ENCODE results near the gene PBX3. TPM values are rescaled to one million over a fixed set of nuclear protein-coding genes. Genes with fewer than 3 reads are reported as not detected.

PBX3 gene
- total RNA-seq, 5 donors from 2014 or later (not counting 1 experiment from before 2014, with no cell fraction given): 12.3 to 30.6 (median 19.0) TPM

DNA sequence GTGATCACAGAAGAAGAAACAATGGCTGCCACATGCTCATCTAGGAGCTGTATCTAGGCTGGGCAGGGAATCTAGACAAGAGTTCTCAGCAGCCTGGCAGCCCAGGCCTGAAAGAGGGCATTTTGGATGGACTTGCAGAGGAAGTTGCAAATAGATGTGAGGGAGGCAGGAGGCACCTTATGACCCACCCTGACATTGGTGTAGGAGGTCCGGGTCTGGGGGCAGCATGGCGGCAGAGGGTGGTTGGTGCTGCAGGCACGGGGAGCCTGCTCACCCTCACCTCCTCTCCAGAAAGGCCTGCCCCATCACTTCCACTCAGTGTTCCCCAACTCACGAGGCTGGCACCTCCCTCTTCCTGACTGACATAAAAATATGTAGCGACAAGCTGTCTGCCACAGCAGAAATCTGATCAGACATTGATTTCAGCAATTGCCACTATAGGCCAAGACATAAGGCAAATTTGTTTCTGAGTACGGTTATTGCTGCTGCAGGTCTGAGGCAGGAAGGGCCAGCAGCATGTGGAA, 217.6 kb downstream of the PBX3 start:
- ChIA-PET CTCF (no interaction called here), POLR2A (no interaction called here)
- Mint-ChIP-seq H3K4me1 (no peaks in the 10 kb centered on the region), H3K36me3 (peaks cover 27% of the 10 kb centered on the region), H3K27me3 (no peaks in the 10 kb centered on the region), H3K4me3 (no peak overlapping the region), H3K27ac (no peak overlapping the region), H3K9me3 (no peaks in the 10 kb centered on the region)
- H3K36me3 ChIP-seq (ENCODE audit: control insufficient read depth in 2 of 2, extremely low read depth in 1 of 2, insufficient read depth in 1 of 2, low read length in 1 of 2): peaks cover 0 to 12% of the 10 kb centered on the region in 2 donors
- no peak overlapping the region for H3K27ac ChIP-seq (ENCODE audit: low read length)
- H3K4me3 ChIP-seq (ENCODE audit: control insufficient read depth in 1 of 2, extremely low read depth in 1 of 2, low read length in 1 of 2): no peak overlapping the region
- no peaks in the 10 kb centered on the region for H3K4me1 ChIP-seq (ENCODE audit: control insufficient read depth in 1 of 2, extremely low read depth in 1 of 2, insufficient read depth in 2 of 2, low read length in 2 of 2)
- DNase-seq (no peak), ATAC-seq (replicated peaks in 1 of 4) (no peak)
- H3K27me3 ChIP-seq (replicated peaks in 1 of 2; ENCODE audit: control insufficient read depth in 2 of 2, extremely low read depth in 1 of 2, insufficient read depth in 2 of 2, low read length in 1 of 2): no peaks in the 10 kb centered on the region
- H3K9me3 ChIP-seq: no peaks in the 10 kb centered on the region
- 91% methylated on average over 6 of the region's 6 CpGs for WGBS (ENCODE audit: insufficient coverage)

DNA sequence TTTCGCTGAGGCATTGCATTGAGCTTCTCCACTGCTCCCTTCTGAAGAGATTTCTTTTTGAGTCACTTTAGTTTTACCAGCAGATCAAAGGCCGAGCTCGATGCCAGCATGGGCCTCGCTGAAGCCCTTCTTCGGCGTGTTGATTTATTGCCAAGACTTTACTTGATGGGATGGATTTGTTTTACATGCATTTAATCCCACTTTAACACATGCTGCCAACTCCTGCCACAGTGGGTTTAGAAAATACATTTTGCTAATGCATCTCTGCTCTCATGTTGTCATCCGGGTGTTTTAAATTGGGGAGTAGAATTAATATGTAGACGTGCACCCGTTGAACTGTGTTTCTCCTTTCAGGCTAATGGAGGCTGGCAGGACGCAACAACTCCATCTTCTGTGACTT, 218.3 kb downstream of the PBX3 start:
- 89% methylated on average over 3 of the region's 10 CpGs for WGBS (ENCODE audit: insufficient coverage)
- no peaks in the 10 kb centered on the region for H3K27me3 Mint-ChIP-seq
- Histone ChIP-seq H3K9me3 (no peaks in the 10 kb centered on the region), H3K27me3 (replicated peaks in 1 of 2; ENCODE audit: control insufficient read depth in 2 of 2, extremely low read depth in 1 of 2, insufficient read depth in 2 of 2, low read length in 1 of 2) (no peaks in the 10 kb centered on the region), H3K36me3 (ENCODE audit: control insufficient read depth in 2 of 2, extremely low read depth in 1 of 2, insufficient read depth in 1 of 2, low read length in 1 of 2) (peaks cover 0 to 12% of the 10 kb centered on the region in 2 donors), H3K4me1 (ENCODE audit: control insufficient read depth in 1 of 2, extremely low read depth in 1 of 2, insufficient read depth in 2 of 2, low read length in 2 of 2) (no peaks in the 10 kb centered on the region), H3K27ac (ENCODE audit: low read length) (no peak overlapping the region), H3K4me3 (ENCODE audit: control insufficient read depth in 1 of 2, extremely low read depth in 1 of 2, low read length in 1 of 2) (no peak overlapping the region)
- no peak for DNase-seq
- H3K27ac Mint-ChIP-seq: no peak overlapping the region
- no peaks in the 10 kb centered on the region for H3K9me3 Mint-ChIP-seq
- POLR2A ChIA-PET: no interaction called here
- ATAC-seq (replicated peaks in 1 of 4): no peak
- CTCF ChIA-PET: interaction anchor here in 1 of 2 donors (0.7 kb wide), 1 partner anchor 590 kb away, joined by 3 read pairs; no protein-coding TSS in a partner anchor
- H3K4me1 Mint-ChIP-seq: no peaks in the 10 kb centered on the region
- H3K4me3 Mint-ChIP-seq: no peak overlapping the region
- H3K36me3 Mint-ChIP-seq: peaks cover 23% of the 10 kb centered on the region

DNA sequence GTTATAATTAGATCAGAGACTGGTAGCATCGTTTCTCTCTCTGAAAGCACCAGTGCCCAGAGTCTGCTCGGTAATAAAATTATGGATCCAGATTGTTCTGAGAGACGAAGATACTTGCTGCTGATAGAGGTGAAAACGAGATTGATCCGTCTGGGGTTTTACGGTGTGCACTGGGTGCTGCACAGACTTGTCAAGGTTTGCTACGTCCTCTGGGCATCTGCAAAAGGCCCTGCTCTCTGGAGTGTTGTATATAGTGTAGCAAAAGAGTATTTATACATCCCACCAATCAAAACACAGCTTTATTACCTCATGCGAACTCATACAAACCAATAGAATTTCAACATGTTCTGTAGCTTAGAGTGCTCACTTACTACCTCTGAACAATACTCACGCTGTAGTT, 219.3 kb downstream of the PBX3 start:
- Mint-ChIP-seq H3K9me3 (no peaks in the 10 kb centered on the region), H3K27me3 (no peaks in the 10 kb centered on the region), H3K27ac (no peak overlapping the region), H3K36me3 (peaks cover 13% of the 10 kb centered on the region), H3K4me1 (no peaks in the 10 kb centered on the region), H3K4me3 (no peak overlapping the region)
- H3K27me3 ChIP-seq (replicated peaks in 1 of 2; ENCODE audit: control insufficient read depth in 2 of 2, extremely low read depth in 1 of 2, insufficient read depth in 2 of 2, low read length in 1 of 2): no peaks in the 10 kb centered on the region
- ChIA-PET CTCF (no interaction called here), POLR2A (no interaction called here)
- ATAC-seq (replicated peaks in 1 of 4): no peak
- no peak overlapping the region for H3K4me3 ChIP-seq (ENCODE audit: control insufficient read depth in 1 of 2, extremely low read depth in 1 of 2, low read length in 1 of 2)
- DNase-seq: no peak
- H3K36me3 ChIP-seq (ENCODE audit: control insufficient read depth in 2 of 2, extremely low read depth in 1 of 2, insufficient read depth in 1 of 2, low read length in 1 of 2): peaks cover 0 to 12% of the 10 kb centered on the region in 2 donors
- H3K27ac ChIP-seq (ENCODE audit: low read length): no peak overlapping the region
- no peaks in the 10 kb centered on the region for H3K9me3 ChIP-seq
- H3K4me1 ChIP-seq (ENCODE audit: control insufficient read depth in 1 of 2, extremely low read depth in 1 of 2, insufficient read depth in 2 of 2, low read length in 2 of 2): no peaks in the 10 kb centered on the region
- WGBS (ENCODE audit: insufficient coverage): 95% methylated on average over 4 of the region's 9 CpGs

DNA sequence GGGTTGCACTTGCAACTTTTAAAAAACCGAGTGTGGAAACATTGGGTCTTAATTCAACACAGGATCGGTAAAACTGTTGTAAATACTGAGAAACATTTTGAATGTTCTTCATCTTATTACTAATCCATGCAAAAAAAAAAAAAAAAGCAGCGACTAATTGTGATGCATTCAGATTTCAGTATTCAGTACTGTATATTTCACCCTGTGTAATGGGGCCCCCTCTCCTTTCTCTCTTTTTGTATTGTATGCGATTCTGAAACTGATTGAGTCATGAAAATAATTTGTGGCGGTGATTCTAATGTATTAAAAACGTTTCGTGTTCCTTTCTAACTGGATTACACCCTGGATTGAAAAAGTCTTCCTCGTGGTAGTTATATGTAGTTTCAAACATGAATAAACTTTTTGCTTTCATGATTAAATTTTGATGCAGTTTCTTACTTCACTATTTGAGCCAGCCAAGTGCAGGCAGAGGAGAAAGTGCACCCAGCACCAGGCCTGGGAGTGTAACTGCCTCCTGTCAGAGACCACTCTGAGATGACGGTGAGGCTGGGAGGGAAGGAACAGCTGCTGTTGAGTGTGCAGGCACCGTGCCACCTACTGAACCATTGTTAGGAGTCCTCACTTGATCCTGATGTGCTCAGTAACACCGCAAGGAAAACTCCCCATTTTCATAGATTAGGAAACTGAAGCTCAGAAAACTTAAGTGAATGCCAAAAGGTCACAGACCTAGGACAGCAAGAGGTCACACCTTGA, 220.0 kb downstream of the PBX3 start:
- Mint-ChIP-seq H3K27me3 (no peaks in the 10 kb centered on the region), H3K27ac (no peak overlapping the region), H3K4me3 (no peak overlapping the region), H3K9me3 (no peaks in the 10 kb centered on the region), H3K4me1 (no peaks in the 10 kb centered on the region), H3K36me3 (peaks cover 7% of the 10 kb centered on the region)
- H3K9me3 ChIP-seq: no peaks in the 10 kb centered on the region
- H3K27ac ChIP-seq (ENCODE audit: low read length): no peak overlapping the region
- POLR2A ChIA-PET: no interaction called here
- no peak overlapping the region for H3K4me3 ChIP-seq (ENCODE audit: control insufficient read depth in 1 of 2, extremely low read depth in 1 of 2, low read length in 1 of 2)
- no peaks in the 10 kb centered on the region for H3K4me1 ChIP-seq (ENCODE audit: control insufficient read depth in 1 of 2, extremely low read depth in 1 of 2, insufficient read depth in 2 of 2, low read length in 2 of 2)
- CTCF ChIA-PET: interaction anchor here in 1 of 2 donors (0.7 kb wide), 1 partner anchor 245 kb away, joined by 6 read pairs; no protein-coding TSS in a partner anchor
- H3K36me3 ChIP-seq (ENCODE audit: control insufficient read depth in 2 of 2, extremely low read depth in 1 of 2, insufficient read depth in 1 of 2, low read length in 1 of 2): peaks cover 0 to 12% of the 10 kb centered on the region in 2 donors
- WGBS (ENCODE audit: insufficient coverage): 85% methylated on average over 2 of the region's 11 CpGs
- DNase-seq: no peak
- no peaks in the 10 kb centered on the region for H3K27me3 ChIP-seq (replicated peaks in 1 of 2; ENCODE audit: control insufficient read depth in 2 of 2, extremely low read depth in 1 of 2, insufficient read depth in 2 of 2, low read length in 1 of 2)
- ATAC-seq (replicated peaks in 1 of 4): no peak

DNA sequence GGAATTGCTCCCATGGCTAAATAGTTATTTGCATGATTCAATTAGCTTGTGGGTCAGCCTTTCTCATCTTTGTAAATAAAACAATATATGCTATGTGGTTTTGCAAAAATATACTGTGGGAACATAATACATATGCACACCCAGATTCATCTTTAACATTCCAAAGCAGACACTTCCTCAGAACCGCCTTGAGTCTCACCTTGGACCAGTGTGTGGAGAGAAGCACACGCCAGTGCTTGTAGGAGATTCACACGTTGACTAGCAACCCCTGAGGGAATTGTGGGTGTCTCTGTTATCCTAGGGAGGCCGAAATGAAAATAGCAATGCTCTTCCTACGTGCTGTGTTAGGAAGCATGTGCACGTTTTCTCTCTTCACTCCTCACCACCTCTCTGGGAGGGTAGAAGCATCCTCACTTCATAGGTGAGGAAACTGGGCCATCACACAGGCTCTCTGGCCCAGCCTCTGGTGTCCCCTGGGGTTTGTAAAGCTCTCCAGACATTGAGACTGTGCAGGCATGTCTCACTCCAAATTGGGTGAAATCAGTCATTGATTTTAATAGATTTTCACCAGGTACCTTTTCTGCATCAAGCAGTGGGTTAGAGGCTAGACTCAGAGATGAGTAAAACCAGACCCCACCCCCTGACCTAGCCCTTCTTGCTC, 221.7 kb downstream of the PBX3 start:
- no peak overlapping the region for H3K4me3 ChIP-seq (ENCODE audit: control insufficient read depth in 1 of 2, extremely low read depth in 1 of 2, low read length in 1 of 2)
- peaks cover 0 to 3% of the 10 kb centered on the region in 2 donors for H3K36me3 ChIP-seq (ENCODE audit: control insufficient read depth in 2 of 2, extremely low read depth in 1 of 2, insufficient read depth in 1 of 2, low read length in 1 of 2)
- Mint-ChIP-seq H3K36me3 (peaks cover 7% of the 10 kb centered on the region), H3K4me1 (no peaks in the 10 kb centered on the region), H3K27ac (no peak overlapping the region), H3K27me3 (no peaks in the 10 kb centered on the region), H3K4me3 (no peak overlapping the region), H3K9me3 (no peaks in the 10 kb centered on the region)
- CTCF ChIA-PET: no interaction called here
- WGBS (ENCODE audit: insufficient coverage): 100% methylated on average over 3 of the region's 6 CpGs
- H3K27ac ChIP-seq (ENCODE audit: low read length): no peak overlapping the region
- POLR2A ChIA-PET: no interaction called here
- no peak for ATAC-seq (replicated peaks in 1 of 4)
- no peaks in the 10 kb centered on the region for H3K27me3 ChIP-seq (replicated peaks in 1 of 2; ENCODE audit: control insufficient read depth in 2 of 2, extremely low read depth in 1 of 2, insufficient read depth in 2 of 2, low read length in 1 of 2)
- no peak for DNase-seq
- H3K9me3 ChIP-seq: no peaks in the 10 kb centered on the region
- no peaks in the 10 kb centered on the region for H3K4me1 ChIP-seq (ENCODE audit: control insufficient read depth in 1 of 2, extremely low read depth in 1 of 2, insufficient read depth in 2 of 2, low read length in 2 of 2)

DNA sequence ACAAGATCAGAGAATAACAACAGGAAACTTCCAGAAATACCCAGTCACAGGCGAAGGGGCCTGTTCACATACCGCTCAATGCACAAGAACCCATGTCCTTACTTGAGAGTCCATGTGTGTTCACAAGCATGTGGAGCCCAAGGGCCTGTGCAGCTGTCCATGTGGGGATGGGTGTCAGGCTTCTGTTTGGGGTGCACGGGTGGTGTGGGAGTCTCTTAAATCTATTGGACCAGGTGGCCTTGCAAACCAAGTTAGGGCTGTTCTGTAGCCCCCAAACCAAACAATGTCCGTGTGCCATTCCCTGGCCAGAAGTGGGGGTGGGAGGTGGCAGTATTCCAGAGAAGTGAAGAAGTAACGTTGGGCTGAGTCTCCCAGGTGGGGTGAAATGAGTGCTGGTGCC, 222.3 kb downstream of the PBX3 start:
- Mint-ChIP-seq H3K27ac (no peak overlapping the region), H3K27me3 (no peaks in the 10 kb centered on the region), H3K4me1 (no peaks in the 10 kb centered on the region), H3K9me3 (no peaks in the 10 kb centered on the region), H3K4me3 (no peak overlapping the region), H3K36me3 (peaks cover 6% of the 10 kb centered on the region)
- DNase-seq (no peak), ATAC-seq (replicated peaks in 1 of 4) (no peak)
- peaks cover 0 to 3% of the 10 kb centered on the region in 2 donors for H3K36me3 ChIP-seq (ENCODE audit: control insufficient read depth in 2 of 2, extremely low read depth in 1 of 2, insufficient read depth in 1 of 2, low read length in 1 of 2)
- H3K27ac ChIP-seq (ENCODE audit: low read length): no peak overlapping the region
- no peaks in the 10 kb centered on the region for H3K9me3 ChIP-seq
- ChIA-PET CTCF (no interaction called here), POLR2A (no interaction called here)
- 100% methylated on average over 2 of the region's 5 CpGs for WGBS (ENCODE audit: insufficient coverage)
- no peaks in the 10 kb centered on the region for H3K27me3 ChIP-seq (replicated peaks in 1 of 2; ENCODE audit: control insufficient read depth in 2 of 2, extremely low read depth in 1 of 2, insufficient read depth in 2 of 2, low read length in 1 of 2)
- H3K4me1 ChIP-seq (ENCODE audit: control insufficient read depth in 1 of 2, extremely low read depth in 1 of 2, insufficient read depth in 2 of 2, low read length in 2 of 2): no peaks in the 10 kb centered on the region
- no peak overlapping the region for H3K4me3 ChIP-seq (ENCODE audit: control insufficient read depth in 1 of 2, extremely low read depth in 1 of 2, low read length in 1 of 2)
